GM11168 (cell line): ENCODE results near the gene IL5RA.

Experiments
- in situ Hi-C: fragments of 300-500 bp; cut with MboI; formaldehyde crosslinking; loops from one replicate; pipeline ENCODE4 v1.12.0; 2022; ENCODE audit warnings: low sequenced_read_pairs; ENCODE audit not compliant: unreplicated experiment

The IL5RA gene

GRCh38 chr3:3109407-3110298 lies 521 bp downstream of the IL5RA start:
- in situ Hi-C loops, result no loop called here

DNA sequence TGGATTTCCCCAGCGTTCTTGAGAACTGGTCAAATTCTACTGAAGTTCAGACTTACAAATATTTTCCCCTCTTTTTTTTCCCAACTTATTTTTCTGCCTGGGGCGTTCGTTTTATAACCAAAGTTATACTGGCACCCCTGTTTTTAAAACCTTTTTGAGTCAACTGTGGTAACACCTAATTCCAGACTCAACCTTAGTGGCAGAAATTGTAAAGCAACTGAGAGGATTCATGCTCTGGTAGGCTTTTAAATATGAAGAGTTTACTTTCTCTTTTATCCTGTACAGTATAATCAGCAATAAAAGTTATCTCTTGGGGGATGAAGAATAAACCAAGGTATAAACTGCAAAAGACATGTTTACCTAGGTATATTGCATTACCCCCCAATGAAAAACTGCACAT lies 2.3 kb downstream of the IL5RA start:
- in situ Hi-C loops, result no loop called here

GRCh38 chr3:3107181-3107580 lies 3.0 kb downstream of the IL5RA start:
- in situ Hi-C loops, result no loop called here

DNA sequence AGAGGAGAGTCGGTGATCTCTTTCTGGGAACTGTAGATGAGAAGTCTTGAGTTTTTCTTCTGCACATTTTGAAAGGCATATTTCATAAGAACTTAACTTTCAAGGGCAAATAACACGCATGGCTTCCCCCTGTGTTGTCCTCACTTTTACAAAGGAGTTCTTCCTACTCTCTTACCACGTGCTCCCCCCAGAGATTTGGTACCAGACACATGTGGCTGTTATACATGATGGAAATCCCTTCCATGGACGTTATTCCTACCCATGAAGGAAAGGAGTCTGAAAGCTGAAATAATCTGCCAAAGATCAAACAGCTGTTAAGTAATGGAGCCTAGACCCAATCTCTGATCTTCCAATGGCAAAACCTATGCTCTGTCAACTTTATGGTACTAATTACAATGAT lies 4.4 kb downstream of the IL5RA start:
- in situ Hi-C loops, result no loop called here

DNA sequence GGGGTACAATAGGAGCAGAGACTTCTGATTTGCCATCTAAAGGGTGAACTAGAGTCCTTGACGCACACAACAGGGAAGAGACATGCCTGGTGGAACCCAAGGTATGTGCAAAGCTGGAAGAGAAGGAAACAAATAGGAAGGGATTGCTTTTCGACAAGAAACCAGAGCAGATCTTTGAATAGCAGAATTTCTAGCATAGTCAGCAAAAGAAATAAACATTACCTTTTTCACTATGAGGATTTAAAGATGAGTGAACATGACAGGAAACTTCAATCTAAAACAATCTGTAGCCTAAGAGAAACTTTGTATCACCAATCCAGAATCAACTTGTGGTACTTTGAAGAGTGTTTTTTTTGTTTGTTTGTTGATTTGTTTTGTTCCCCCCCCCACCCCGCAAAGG lies 4.9 kb downstream of the IL5RA start:
- in situ Hi-C loops, result no loop called here

- in situ Hi-C loops, result no loop called here
Observed at GRCh38 chr3:3102751-3103150, 7.4 kb downstream of the IL5RA start.

GRCh38 chr3:3101660-3102458 lies 8.3 kb downstream of the IL5RA start:
- in situ Hi-C loops, result no loop called here

- in situ Hi-C loops, result no loop called here
Observed at GRCh38 chr3:3097958-3098357, 12.2 kb downstream of the IL5RA start.

GRCh38 chr3:3089017-3089416 lies 21.2 kb downstream of the IL5RA start:
- in situ Hi-C loops, result no loop called here

- in situ Hi-C loops, result no loop called here
Observed at GRCh38 chr3:3087716-3088465, 22.3 kb downstream of the IL5RA start.

GRCh38 chr3:3087279-3087678 lies 22.9 kb downstream of the IL5RA start:
- in situ Hi-C loops, result no loop called here

GRCh38 chr3:3086239-3086638 lies 23.9 kb downstream of the IL5RA start:
- in situ Hi-C loops, result no loop called here

GRCh38 chr3:3085782-3086181 lies 24.4 kb downstream of the IL5RA start:
- in situ Hi-C loops, result no loop called here

DNA sequence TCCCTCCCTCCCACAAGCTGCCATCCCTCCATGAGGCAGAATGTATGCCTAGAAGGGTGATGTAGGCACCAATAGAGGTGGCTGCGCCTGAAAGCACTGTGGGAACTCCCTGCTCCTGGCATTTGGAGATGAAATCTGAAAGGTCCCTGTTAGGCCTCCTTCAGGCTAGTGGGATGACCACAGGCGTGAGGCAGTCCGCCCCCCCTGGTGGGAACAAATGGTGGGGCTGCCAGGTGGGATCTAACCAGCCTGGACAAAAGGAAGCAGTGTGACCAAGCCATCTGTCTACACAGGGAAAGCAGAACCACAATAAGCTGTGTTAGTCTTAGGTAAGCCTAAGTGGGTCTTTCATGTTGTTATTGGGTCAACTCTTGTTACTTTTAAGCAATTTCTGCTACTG lies 25.3 kb downstream of the IL5RA start:
- in situ Hi-C loops, result no loop called here

- in situ Hi-C loops, result no loop called here
Observed at GRCh38 chr3:3082234-3082924, 27.8 kb downstream of the IL5RA start.

DNA sequence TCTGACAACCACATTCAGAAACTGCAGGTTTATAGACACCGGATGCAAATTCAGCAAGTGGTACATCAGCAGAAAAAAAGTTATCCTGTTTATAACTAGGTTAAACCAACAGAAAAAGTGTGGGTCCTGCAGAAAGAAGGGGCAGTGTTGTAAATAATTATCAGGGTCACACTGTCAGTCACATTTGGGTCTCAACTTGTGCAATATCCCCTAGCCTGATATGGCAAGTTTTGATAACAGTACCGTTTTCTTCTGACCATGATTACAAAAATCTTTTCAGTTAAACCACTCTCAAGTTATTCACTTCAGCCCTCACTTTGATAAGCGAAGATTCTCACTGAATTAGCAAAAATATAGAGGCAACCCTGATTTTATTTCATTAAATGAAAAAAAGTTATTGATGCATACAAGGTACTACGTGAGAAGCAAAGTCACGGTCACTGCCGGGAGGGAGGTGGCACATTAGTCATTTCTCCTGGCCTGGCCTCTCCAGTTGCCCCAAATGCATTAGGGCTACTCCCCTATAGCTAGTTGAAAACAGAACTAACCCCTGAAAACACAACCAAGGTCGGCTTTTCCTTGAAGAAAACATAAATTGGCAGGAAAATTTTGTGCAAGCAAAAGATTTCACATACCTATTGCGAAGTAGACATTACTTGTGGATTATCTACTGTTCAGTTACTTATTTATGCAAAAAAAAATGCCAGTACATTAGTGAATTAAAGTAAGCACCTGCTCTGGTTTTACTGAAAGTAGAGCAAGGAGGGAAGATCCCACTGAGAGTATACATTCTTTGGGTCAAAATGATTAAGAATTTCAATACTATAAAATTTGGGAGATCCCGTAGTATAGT lies 28.6 kb downstream of the IL5RA start:
- in situ Hi-C loops, result no loop called here

DNA sequence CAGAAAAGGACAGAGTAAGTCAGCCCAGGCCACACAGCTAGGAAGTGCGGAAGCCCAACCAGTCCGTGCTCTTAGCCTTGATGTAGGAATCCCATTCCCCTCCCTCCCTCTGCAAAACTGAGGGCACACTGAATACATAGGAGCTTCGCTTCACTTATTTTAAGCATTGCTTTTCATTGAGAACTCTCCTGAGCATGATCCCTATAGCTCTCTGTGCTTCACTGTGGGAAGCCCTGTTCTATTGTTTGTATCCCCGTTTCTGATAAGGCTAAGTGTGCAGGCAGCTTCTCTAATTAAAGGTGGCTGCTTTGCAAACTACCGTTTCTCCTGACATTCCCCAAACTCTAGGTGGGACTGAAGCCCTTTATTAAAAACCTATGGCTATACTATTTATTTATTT lies 29.9 kb downstream of the IL5RA start:
- in situ Hi-C loops, result no loop called here

DNA sequence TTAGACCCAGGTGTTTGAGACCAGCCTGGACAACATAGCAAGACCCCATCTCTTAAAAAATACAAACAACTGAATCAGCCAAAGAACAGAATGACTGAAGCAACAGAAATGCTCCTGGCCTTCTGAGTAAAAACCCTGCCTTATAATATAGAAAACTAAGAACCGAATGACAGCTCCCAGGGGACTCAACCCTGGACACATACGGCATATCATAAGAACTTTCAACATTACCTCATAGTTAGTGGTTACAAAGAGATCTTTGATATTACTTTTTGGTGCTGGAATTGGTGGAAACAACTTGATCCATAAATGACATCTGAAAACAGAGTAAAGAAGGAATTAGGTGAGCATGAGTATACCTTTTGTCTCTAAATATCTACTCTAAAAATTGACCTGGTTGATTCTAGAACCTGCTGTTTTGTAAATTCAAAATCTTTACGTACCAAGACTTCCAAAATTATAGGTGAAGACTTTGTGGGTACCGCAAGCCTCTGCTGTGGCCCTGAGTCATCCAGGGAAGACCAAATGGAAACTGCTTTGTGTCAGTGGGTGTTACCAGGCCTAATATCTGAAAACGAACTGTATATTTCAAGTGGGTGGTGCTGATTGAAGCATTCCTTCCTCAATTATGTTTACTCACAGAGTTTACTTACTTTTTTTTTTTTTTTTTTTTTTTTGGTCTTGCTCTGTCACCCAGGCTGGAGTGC lies 35.5 kb downstream of the IL5RA start:
- in situ Hi-C loops, result no loop called here

- in situ Hi-C loops, result no loop called here
Observed at GRCh38 chr3:3071136-3071535, 39.0 kb downstream of the IL5RA start.
